PC-9 (cell line): ENCODE results near the gene MYO3B.

Source experiments
- EZH2 ChIP-seq: fragments of 200-600 bp; sonication (generic); IDR thresholded peaks from 2 replicates; pipeline ENCODE4 v1.8.0; 2017; ENCODE audit warnings: antibody characterized with exemption, low read depth
- TF ChIP-seq, protein P1 (sequence below): fragments of 200-600 bp; sonication (generic); conservative IDR thresholded peaks from 2 replicates; pipeline ENCODE4 v1.6.1; 2017; ENCODE audit warnings: mixed run types, antibody characterized with exemption, mild to moderate bottlenecking, moderate library complexity

DNA sequence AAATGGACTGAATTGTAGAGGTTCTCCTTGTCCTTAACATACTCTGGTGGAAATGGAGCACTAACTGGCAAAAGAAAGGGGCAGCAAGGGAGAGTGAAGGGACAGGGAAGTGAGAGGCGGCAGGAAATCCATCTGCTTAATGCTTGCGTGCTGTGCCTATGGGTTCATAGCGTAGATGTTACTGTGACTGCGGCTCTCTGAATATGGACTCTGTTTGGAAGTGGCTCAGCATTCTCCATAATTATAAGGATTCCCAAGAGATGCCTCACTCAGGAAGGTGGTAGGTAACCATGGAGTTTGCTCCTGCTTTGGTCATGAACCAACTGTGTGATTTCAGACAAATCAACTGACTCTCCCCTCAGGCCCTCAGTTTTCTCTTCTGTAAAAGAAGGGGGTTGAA is 50.0 kb downstream of the MYO3B start:
- TF ChIP-seq, protein P1, sequence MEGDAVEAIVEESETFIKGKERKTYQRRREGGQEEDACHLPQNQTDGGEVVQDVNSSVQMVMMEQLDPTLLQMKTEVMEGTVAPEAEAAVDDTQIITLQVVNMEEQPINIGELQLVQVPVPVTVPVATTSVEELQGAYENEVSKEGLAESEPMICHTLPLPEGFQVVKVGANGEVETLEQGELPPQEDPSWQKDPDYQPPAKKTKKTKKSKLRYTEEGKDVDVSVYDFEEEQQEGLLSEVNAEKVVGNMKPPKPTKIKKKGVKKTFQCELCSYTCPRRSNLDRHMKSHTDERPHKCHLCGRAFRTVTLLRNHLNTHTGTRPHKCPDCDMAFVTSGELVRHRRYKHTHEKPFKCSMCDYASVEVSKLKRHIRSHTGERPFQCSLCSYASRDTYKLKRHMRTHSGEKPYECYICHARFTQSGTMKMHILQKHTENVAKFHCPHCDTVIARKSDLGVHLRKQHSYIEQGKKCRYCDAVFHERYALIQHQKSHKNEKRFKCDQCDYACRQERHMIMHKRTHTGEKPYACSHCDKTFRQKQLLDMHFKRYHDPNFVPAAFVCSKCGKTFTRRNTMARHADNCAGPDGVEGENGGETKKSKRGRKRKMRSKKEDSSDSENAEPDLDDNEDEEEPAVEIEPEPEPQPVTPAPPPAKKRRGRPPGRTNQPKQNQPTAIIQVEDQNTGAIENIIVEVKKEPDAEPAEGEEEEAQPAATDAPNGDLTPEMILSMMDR = no peak
- TF ChIP-seq EZH2 = no peak
